IMR-90 (cell line): Measurements from ENCODE around the gene CHN1. TPM values are rescaled to one million over a fixed set of nuclear protein-coding genes. Genes with fewer than 3 reads are reported as not detected.

ENCODE experiments used
- ATAC-seq: fragments of 200-7000 bp; cut with Tn5 transposase; 2 replicates; pipeline ENCODE4 v1.9.1; 2020; ENCODE audit warnings: low read depth, mild to moderate bottlenecking, moderate library complexity
- BruUV-seq: library from RNA; stranded (reverse); fragments of 400-500 nt; replicated peaks from 2 replicates; lab custom pipeline; 2021; lab: Mats Ljungman, UMichigan
- CTCF ChIA-PET: fragments of 300-600 bp; formaldehyde crosslinking; extraction: SDS; loops from one replicate; lab custom pipeline; 2021; ENCODE audit warnings: antibody characterized with exemption; lab: Yijun Ruan, JAX
- POLR2A ChIA-PET: fragments of 300-600 bp; sonication (Branson Sonifier 250); formaldehyde crosslinking; loops from one replicate; lab custom pipeline; 2022; ENCODE audit warnings: antibody characterized with exemption; ENCODE audit not compliant: unreplicated experiment; lab: Charles Lee
- DNase-seq: peaks from one replicate; pipeline ENCODE4 v3.0.0; 2013
- H2AFZ ChIP-seq: replicated peaks from 2 replicates; pipeline ENCODE3; 2013; ENCODE audit warnings: low read length, mild to moderate bottlenecking; ENCODE audit not compliant: poor library complexity
- H2AK5ac ChIP-seq: 2 replicates; pipeline ENCODE4 v1.6.1; 2013; ENCODE audit warnings: low read depth, low read length, inconsistent platforms
- H2AK9ac ChIP-seq: replicated peaks from 2 replicates; pipeline ENCODE3; 2013; ENCODE audit warnings: mild to moderate bottlenecking, low read depth, low read length, moderate library complexity; ENCODE audit not compliant: poor library complexity
- H2BK120ac ChIP-seq: 2 replicates; pipeline ENCODE4 v1.6.1; 2013; ENCODE audit warnings: low read depth, low read length, inconsistent platforms
- H2BK15ac ChIP-seq: 3 replicates; pipeline ENCODE4 v1.6.1; 2013; ENCODE audit warnings: low read depth, low read length, inconsistent platforms
- H2BK20ac ChIP-seq: 2 replicates; pipeline ENCODE4 v1.6.1; 2013; ENCODE audit warnings: low read depth, mild to moderate bottlenecking, inconsistent platforms, low read length, moderate library complexity
- H2BK5ac ChIP-seq: 2 replicates; pipeline ENCODE4 v1.6.1; 2013; ENCODE audit warnings: mild to moderate bottlenecking, low read depth, low read length, inconsistent platforms; ENCODE audit not compliant: poor library complexity, severe bottlenecking
- H3K14ac ChIP-seq: replicated peaks from 2 replicates; pipeline ENCODE4 v1.6.1; 2013; ENCODE audit warnings: low read depth, low read length, inconsistent platforms
- H3K18ac ChIP-seq: 2 replicates; pipeline ENCODE4 v1.6.1; 2013; ENCODE audit warnings: low read depth, low read length, control low read depth
- H3K23ac ChIP-seq: 2 replicates; pipeline ENCODE4 v1.6.1; 2013; ENCODE audit warnings: low read depth, low read length, inconsistent platforms
- H3K27ac ChIP-seq: 2 replicates; pipeline ENCODE4 v1.5.1; 2013; ENCODE audit warnings: mild to moderate bottlenecking, control low read depth, low read length; ENCODE audit not compliant: insufficient read depth
- H3K27me3 ChIP-seq: 2 replicates; pipeline ENCODE4 v1.6.1; 2013; ENCODE audit warnings: low read length; ENCODE audit not compliant: control insufficient read depth, insufficient read depth
- H3K36me3 ChIP-seq: 2 replicates; pipeline ENCODE4 v1.6.1; 2013; ENCODE audit warnings: low read length, mixed read lengths; ENCODE audit not compliant: control insufficient read depth, insufficient read depth
- H3K4ac ChIP-seq: 2 replicates; pipeline ENCODE4 v1.6.1; 2013; ENCODE audit warnings: low read depth, low read length, inconsistent platforms
- H3K4me1 ChIP-seq: 2 replicates; pipeline ENCODE4 v1.6.1; 2013; ENCODE audit warnings: low read length, mixed read lengths; ENCODE audit not compliant: control insufficient read depth, insufficient read depth
- H3K4me2 ChIP-seq: 2 replicates; pipeline ENCODE4 v1.6.1; 2013; ENCODE audit warnings: low read depth, mild to moderate bottlenecking, control low read depth, low read length, moderate library complexity
- H3K4me3 ChIP-seq: 2 replicates; pipeline ENCODE4 v1.5.1; 2013; ENCODE audit warnings: low read depth, mild to moderate bottlenecking, control low read depth, low read length, moderate library complexity; ENCODE audit not compliant: insufficient read depth
- H3K56ac ChIP-seq: 2 replicates; pipeline ENCODE4 v1.6.1; 2013; ENCODE audit warnings: low read length, inconsistent platforms; ENCODE audit not compliant: insufficient read depth; ENCODE audit errors: extremely low read depth
- H3K79me1 ChIP-seq, 2 experiments: 2 replicates each; pipeline ENCODE4 v1.6.1; 2013; ENCODE audit warnings: low read length in 2 of 2, inconsistent platforms in 1 of 2, low read depth in 1 of 2
- H3K9ac ChIP-seq: 2 replicates; pipeline ENCODE4 v1.6.1; 2013; ENCODE audit warnings: low read depth, low read length, control low read depth
- H3K9me1 ChIP-seq: 2 replicates; pipeline ENCODE4 v1.6.1; 2013; ENCODE audit warnings: low read length, inconsistent platforms; ENCODE audit not compliant: insufficient read depth
- H3K9me3 ChIP-seq: 2 replicates; pipeline ENCODE4 v1.6.1; 2013; ENCODE audit warnings: low read length; ENCODE audit not compliant: control insufficient read depth, insufficient read depth
- H4K20me1 ChIP-seq: 2 replicates; pipeline ENCODE4 v1.6.1; 2013; ENCODE audit warnings: low read length, inconsistent platforms; ENCODE audit not compliant: insufficient read depth
- H4K5ac ChIP-seq: 2 replicates; pipeline ENCODE4 v1.6.1; 2013; ENCODE audit warnings: mild to moderate bottlenecking, low read depth, low read length, control low read depth
- H4K8ac ChIP-seq, 2 experiments: 2 replicates each; pipeline ENCODE4 v1.6.1; 2013; ENCODE audit warnings: low read depth in 2 of 2, low read length in 2 of 2, control low read depth in 1 of 2, inconsistent platforms in 1 of 2
- H4K91ac ChIP-seq: 2 replicates; pipeline ENCODE4 v1.6.1; 2013; ENCODE audit warnings: low read depth, low read length, inconsistent platforms; ENCODE audit not compliant: insufficient read depth
- MAFK ChIP-seq: IDR thresholded peaks from 2 replicates; pipeline ENCODE4 v1.6.1; 2012; ENCODE audit warnings: low read depth, low read length, improper control_type of control experiment
- MXI1 ChIP-seq: IDR thresholded peaks from 2 replicates; pipeline ENCODE4 v1.6.1; 2012; ENCODE audit warnings: low read depth, mild to moderate bottlenecking, low read length, moderate library complexity, borderline replicate concordance
- NFE2L2 ChIP-seq: fragments of 150-350 bp; IDR thresholded peaks from 2 replicates; pipeline ENCODE4 v1.6.1; 2016; ENCODE audit warnings: low read depth, mild to moderate bottlenecking, low read length
- RAD21 ChIP-seq: IDR thresholded peaks from 2 replicates; pipeline ENCODE4 v1.6.1; 2012; ENCODE audit warnings: low read length, improper control_type of control experiment
- WGBS, 2 experiments: methylation state at CpG; one replicate each; pipeline versions ENCODE4 v1.1.5 to v1.1.7; 2013; ENCODE audit warnings: missing lambda C conversion rate in 2 of 2; ENCODE audit not compliant: insufficient read length in 1 of 2; ENCODE audit errors: extremely low coverage in 2 of 2; 5-methylcytosine and 5-hydroxymethylcytosine counted together
- dilution Hi-C: fragments of 300-500 bp; cut with HindIII; formaldehyde crosslinking; loops from one replicate; pipeline ENCODE4 v1.14.3; 2018; ENCODE audit warnings: low sequenced_read_pairs; ENCODE audit not compliant: unreplicated experiment
- in situ Hi-C: fragments of 300-500 bp; cut with MboI; formaldehyde crosslinking; loops from 3 replicates; pipeline ENCODE4 v1.14.3; 2019; ENCODE audit warnings: low sequenced_read_pairs, inconsistent platforms, mixed read lengths
- intact Hi-C: fragments of 100-400 bp; cut with micrococcal nuclease; formaldehyde crosslinking; loops from 2 replicates; pipeline ENCODE4 v1.10.0; 2022
- polyA plus RNA-seq, 3 experiments: library from polyadenylated mRNA; depleted of rRNA; stranded (reverse); fragments of >200 nt; gene quantifications; 2 replicates each; pipeline ENCODE4 v1.2.3, GENCODE V29; 2012; ENCODE audit warnings: low replicate concordance in 1 of 3
- total RNA-seq: library from RNA; depleted of rRNA; stranded (reverse); fragments of >200 nt; gene quantifications from 2 replicates; pipeline ENCODE4 v1.2.3, GENCODE V29; 2012

Gene CHN1
- total and polyA plus RNA-seq, 2 of the 4 experiments (the other 2 are of a cell fraction): 58.4 to 66.9 TPM

DNA sequence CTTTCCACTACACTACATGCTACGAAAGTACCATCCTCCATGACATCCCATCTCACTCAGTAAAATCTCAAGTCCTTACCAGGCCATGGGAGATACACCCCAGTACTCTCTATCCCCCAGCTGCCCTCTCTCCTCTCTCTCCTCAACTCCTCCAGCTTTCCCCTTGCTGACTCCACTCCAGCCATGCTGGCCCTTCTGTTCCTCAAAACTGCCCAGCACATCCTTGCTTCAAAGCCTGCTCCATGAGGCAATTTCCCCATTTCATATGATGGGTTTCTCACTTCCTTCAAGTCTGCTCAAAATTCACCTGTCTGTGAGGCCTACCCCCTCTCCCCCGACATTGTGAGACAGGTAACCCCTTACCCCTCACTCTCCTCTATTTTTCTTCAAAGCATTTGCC is 8.6 kb downstream of the CHN1 start:
- WGBS, 2 experiments: 100% methylated on average over 2 of the region's 2 CpGs; no CpG with 5 or more reads in 1 of the 2 experiments

More for the DNA sequence above, 8.6 kb downstream of the CHN1 start:
- Histone ChIP-seq H3K27me3 (peaks cover 2% of the 10 kb centered on the region; the same call in 1 of the 2 replicates), H3K9me3 (no peaks in the 10 kb centered on the region), H3K56ac (no peak overlapping the region), H3K79me1 (no peaks in the 10 kb centered on the region; a peak in 2 of 4 replicates), H3K9me1 (no peaks in the 10 kb centered on the region), H3K4me3 (no peak overlapping the region), H2AFZ (no peak overlapping the region), H2AK5ac (no peak overlapping the region), H4K20me1 (no peaks in the 10 kb centered on the region), H2BK15ac (no peak overlapping the region), H2BK20ac (no peak overlapping the region), H4K5ac (no peak overlapping the region), H3K36me3 (no peaks in the 10 kb centered on the region; the same call in 1 of the 2 replicates), H3K18ac (no peak overlapping the region), H3K4ac (no peak overlapping the region), H3K14ac (no peak overlapping the region), H4K91ac (no peak overlapping the region; the same call in 1 of the 2 replicates), H2BK5ac (no peak overlapping the region), H3K4me2 (no peak overlapping the region), H3K27ac (no peak overlapping the region), H2BK120ac (no peak overlapping the region), H3K4me1 (no peaks in the 10 kb centered on the region), H3K9ac (no peak overlapping the region), H3K23ac (no peak overlapping the region), H2AK9ac (no peak overlapping the region), H4K8ac (no peak overlapping the region)
- TF ChIP-seq MXI1 (no peak), RAD21 (no peak), NFE2L2 (no peak), MAFK (no peak)
- DNase-seq (no peak), ATAC-seq (no peak)
- dilution Hi-C loops (loop anchor here (25.0 kb wide), 1 partner anchor 234 kb away; the partner anchor contains the start of gene CHRNA1), in situ Hi-C loops (loop anchor here (25.0 kb wide), 1 partner anchor 534 kb away; no protein-coding TSS in a partner anchor), intact Hi-C loops (loop anchor here (10.0 kb wide), 1 partner anchor 402 kb away; the partner anchor contains the start of gene WIPF1)
- BruUV-seq: no TSS peak
- ChIA-PET POLR2A (no interaction called here), CTCF (no interaction called here)
